ENCODE data around the gene NLRP9. TPM values are rescaled to one million over a fixed set of nuclear protein-coding genes. Genes with fewer than 3 reads are reported as not detected.

The NLRP9 gene
- total RNA-seq, 1 donor from 2014 or later, result not detected

DNA sequence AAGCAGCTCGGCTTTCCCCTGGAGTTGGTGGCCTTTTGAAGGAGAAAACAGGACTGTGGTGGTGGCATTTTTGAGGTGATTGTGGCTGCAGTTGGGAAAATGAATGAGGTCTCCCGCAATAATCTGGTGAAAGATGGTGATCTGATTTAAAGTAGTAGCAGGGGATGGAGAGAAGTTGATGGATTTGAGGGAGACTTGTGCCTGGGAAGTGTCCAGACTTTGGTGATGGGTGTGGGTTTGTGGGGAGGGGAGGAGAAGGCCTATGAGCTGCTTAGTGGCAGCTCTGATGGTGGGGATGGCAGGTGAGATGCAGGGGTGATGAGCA lies 67.2 kb downstream of the NLRP9 start:
- no peak for DNase-seq (ENCODE audit: low read depth)
- TF ChIP-seq, protein P1, sequence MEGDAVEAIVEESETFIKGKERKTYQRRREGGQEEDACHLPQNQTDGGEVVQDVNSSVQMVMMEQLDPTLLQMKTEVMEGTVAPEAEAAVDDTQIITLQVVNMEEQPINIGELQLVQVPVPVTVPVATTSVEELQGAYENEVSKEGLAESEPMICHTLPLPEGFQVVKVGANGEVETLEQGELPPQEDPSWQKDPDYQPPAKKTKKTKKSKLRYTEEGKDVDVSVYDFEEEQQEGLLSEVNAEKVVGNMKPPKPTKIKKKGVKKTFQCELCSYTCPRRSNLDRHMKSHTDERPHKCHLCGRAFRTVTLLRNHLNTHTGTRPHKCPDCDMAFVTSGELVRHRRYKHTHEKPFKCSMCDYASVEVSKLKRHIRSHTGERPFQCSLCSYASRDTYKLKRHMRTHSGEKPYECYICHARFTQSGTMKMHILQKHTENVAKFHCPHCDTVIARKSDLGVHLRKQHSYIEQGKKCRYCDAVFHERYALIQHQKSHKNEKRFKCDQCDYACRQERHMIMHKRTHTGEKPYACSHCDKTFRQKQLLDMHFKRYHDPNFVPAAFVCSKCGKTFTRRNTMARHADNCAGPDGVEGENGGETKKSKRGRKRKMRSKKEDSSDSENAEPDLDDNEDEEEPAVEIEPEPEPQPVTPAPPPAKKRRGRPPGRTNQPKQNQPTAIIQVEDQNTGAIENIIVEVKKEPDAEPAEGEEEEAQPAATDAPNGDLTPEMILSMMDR (conservative IDR thresholded peaks at IDR 0.05; ENCODE audit: low read depth, low read length), result no peak
- no peak overlapping the region for H3K4me3 ChIP-seq (ENCODE audit: low read depth, low read length)

DNA sequence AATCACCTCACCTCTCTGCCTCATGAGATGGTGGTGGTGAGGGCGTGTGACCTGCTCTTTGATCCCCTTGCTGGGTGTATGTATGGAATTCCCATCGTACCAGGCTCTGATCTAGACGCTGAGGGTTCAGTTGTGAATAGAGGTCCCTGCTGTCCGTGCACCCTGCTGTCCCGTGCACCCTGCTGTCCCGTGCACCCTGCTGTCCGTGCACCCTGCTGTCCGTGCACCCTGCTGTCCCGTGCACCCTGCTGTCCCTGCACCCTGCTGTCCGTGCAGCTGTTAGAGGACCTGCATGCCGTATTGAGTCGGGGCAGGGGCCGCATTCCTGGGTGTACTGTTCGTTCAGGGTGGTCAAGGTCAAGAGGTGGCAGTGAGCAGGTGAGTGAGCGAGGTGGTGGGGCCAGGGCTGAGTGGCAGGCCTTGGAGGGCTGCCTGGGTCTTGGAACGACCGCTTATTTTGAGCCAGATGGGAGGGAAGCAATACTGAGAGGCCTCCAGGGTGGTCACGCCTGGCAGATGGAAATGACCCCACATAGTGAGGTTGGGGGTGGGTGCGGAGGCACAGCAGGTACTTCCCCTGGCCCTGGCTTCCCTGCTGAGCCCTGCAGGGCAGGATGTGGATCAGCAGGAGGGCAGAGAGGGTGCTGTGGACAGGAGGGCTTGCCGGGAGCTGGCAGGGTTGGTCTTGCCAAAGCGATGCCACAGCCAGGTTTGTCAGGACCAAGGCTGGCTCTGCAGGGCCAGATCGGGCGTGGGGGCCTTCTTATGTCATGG lies 67.7 kb downstream of the NLRP9 start:
- no peak for DNase-seq (ENCODE audit: low read depth)
- TF ChIP-seq, protein P1 (conservative IDR thresholded peaks at IDR 0.05; ENCODE audit: low read depth, low read length), result no peak
- H3K4me3 ChIP-seq (ENCODE audit: low read depth, low read length), result no peak overlapping the region

DNA sequence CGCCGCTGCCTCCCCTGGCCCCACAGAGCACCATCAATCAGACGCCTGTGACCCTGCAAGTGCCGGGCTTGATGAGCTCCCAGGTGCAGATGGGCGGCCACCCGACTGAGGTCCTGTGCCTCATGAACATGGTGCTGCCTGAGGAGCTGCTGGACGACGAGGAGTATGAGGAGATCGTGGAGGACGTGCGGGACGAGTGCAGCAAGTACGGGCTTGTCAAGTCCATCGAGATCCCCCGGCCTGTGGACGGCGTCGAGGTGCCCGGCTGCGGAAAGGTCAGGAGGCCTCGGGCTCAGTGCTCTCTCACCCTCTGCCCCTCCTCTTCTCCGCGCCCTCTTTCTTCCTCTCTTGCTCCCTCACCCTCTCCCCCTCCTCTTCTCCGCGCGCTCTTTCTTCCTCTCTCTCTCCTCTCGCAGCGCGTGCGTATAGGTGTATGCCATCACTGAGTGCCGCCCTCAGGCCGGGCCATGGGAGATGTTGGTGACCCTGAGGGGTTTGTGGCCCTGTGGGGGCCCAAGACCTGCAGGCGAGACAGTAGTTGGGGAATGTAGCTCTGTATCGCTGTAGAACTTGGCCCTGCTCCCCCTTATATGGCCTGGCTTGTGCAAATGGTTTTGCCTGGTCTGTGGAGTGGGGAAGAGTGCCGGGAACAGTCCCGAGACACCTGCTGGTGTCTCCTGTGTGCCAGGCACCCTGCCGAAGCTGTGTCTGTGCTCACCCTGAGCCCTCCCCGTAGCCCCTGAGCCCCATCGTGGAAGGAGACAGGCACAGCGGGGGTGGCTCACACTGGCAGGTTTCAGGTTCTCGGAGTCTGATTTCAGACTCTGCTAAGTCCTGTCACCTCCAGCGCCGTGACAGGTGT lies 68.6 kb downstream of the NLRP9 start:
- no peak overlapping the region for H3K4me3 ChIP-seq (ENCODE audit: low read depth, low read length)
- TF ChIP-seq, protein P1 (conservative IDR thresholded peaks at IDR 0.05; ENCODE audit: low read depth, low read length), result no peak
- DNase-seq (ENCODE audit: low read depth), result no peak

DNA sequence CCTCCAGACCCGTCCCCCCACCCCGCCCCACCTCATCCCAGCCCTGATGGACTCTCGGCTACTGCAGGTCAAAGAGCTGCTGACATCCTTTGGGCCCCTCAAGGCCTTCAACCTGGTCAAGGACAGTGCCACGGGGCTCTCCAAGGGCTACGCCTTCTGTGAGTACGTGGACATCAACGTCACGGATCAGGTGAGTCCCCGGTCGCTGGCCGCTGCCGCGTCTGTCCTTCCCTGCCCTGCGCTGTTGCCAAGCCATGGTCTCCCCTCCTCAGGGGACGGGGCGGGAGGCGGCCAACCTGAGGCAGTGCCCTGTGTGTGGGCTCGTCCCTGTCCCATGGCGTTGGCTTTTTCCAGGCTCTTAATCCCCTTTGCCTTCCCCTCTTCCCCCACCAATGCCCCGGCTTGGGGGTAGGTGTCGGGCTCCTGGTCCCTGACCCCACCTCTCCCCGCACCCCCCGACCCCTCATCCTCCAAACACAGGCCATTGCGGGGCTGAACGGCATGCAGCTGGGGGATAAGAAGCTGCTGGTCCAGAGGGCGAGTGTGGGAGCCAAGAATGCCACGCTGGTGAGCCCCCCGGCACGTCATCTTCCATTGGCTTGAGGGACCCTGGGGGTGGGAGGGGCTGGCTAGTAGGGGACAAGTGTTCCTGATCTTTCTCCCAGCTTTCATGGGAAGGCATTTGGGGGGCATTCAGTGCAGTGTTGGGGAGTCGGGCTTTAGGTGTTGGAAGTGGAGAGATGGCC lies 69.4 kb downstream of the NLRP9 start:
- TF ChIP-seq, protein P1 (conservative IDR thresholded peaks at IDR 0.05; ENCODE audit: low read depth, low read length), result no peak
- no peak for DNase-seq (ENCODE audit: low read depth)
- no peak overlapping the region for H3K4me3 ChIP-seq (ENCODE audit: low read depth, low read length)

DNA sequence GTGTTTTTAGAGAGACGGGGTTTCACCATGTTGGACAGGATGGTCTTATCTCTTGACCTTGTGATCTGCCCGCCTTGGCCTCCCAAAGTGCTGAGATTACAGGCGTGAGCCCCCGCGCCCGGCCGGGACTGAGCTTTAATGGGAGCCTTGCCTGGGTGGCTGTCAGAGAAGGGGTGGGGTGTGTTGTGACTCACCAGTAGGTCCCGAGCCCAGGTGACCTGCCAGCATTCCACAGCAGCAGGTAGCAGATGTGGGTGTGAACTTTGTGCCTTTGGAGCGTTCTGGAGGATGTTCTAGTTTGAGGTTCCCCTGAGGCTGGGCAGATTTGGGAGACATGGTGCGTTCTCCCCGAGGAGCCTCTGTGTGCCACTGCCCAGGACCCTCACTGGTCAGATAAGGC lies 70.2 kb downstream of the NLRP9 start:
- DNase-seq (ENCODE audit: low read depth), result no peak
- TF ChIP-seq, protein P1 (conservative IDR thresholded peaks at IDR 0.05; ENCODE audit: low read depth, low read length), result no peak
- no peak overlapping the region for H3K4me3 ChIP-seq (ENCODE audit: low read depth, low read length)

DNA sequence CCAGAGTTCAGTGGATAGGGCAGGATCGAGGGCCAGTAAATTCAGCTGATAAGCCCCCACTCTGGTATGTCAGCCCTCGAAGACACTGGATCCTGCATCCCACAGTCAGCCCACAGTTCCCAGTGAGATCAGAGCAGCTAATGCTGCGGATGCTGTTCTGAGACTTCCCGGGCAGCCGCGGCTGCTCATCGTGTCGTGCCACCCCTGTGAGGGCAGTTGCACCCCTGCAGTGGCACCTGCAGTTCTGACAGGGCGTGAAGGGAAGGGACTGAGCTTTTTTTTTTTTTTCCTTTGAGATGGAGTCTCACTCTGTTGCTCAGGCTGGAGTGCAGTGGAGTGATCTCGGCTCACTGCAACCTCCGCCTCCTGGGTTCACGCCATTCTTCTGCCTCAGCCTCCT lies 70.7 kb downstream of the NLRP9 start:
- no peak for DNase-seq (ENCODE audit: low read depth)
- TF ChIP-seq, protein P1 (conservative IDR thresholded peaks at IDR 0.05; ENCODE audit: low read depth, low read length), result no peak
- H3K4me3 ChIP-seq (ENCODE audit: low read depth, low read length), result no peak overlapping the region
